ENCODE measurements around the gene C19orf81.
A peak's percentile ranks its signal among the peaks of the same experiment; 100 is the strongest.

Gene C19orf81

GRCh38 chr19:50629801-50630200 lies 19.4 kb upstream of the C19orf81 start:
- DNase-seq: no peak

- no peak for DNase-seq
These were observed 17.0 kb upstream of the C19orf81 start for GRCh38 chr19:50632151-50632835.

GRCh38 chr19:50633359-50633758 lies 15.9 kb upstream of the C19orf81 start:
- DNase-seq: no peak

- DNase-seq: no peak
These were observed 15.3 kb upstream of the C19orf81 start for GRCh38 chr19:50633973-50634372.

GRCh38 chr19:50636317-50637085 lies 12.7 kb upstream of the C19orf81 start:
- no peak for DNase-seq

GRCh38 chr19:50638600-50638999 lies 10.6 kb upstream of the C19orf81 start:
- DNase-seq: no peak

- DNase-seq: peak; percentile 61
These were observed 9.8 kb upstream of the C19orf81 start, which contains the start of gene SYT3 for GRCh38 chr19:50639121-50640112. SYT3 (minus strand) TSS chr19:50639881; CDS start chr19:50637411, 2,470 bp downstream.

GRCh38 chr19:50640368-50640767 lies 8.9 kb upstream of the C19orf81 start:
- DNase-seq: no peak

GRCh38 chr19:50644315-50644915 lies 4.8 kb upstream of the C19orf81 start:
- DNase-seq: no peak

GRCh38 chr19:50645107-50645506 lies 4.1 kb upstream of the C19orf81 start:
- no peak for DNase-seq

- no peak for DNase-seq
These were observed 3.0 kb upstream of the C19orf81 start for GRCh38 chr19:50646074-50646807.

- no peak for DNase-seq
These were observed 1.2 kb upstream of the C19orf81 start for GRCh38 chr19:50647879-50648615.

GRCh38 chr19:50648659-50649058 lies 586 bp upstream of the C19orf81 start:
- DNase-seq: no peak

GRCh38 chr19:50651174-50651573 lies 1.9 kb downstream of the C19orf81 start:
- no peak for DNase-seq

GRCh38 chr19:50652722-50653121 lies 3.5 kb downstream of the C19orf81 start:
- no peak for DNase-seq

- no peak for DNase-seq
These were observed 5.6 kb downstream of the C19orf81 start for GRCh38 chr19:50654882-50655281.

GRCh38 chr19:50657222-50657669 lies 8.0 kb downstream of the C19orf81 start:
- DNase-seq: no peak

- DNase-seq: peak; percentile 93
These were observed 8.6 kb downstream of the C19orf81 start for GRCh38 chr19:50657712-50658440.

- peak; percentile 82 for DNase-seq
These were observed 9.4 kb downstream of the C19orf81 start for GRCh38 chr19:50658441-50659317.

Measured in stimulated activated CD4-positive, alpha-beta T cell treated with anti-CD3 and anti-CD28 coated beads, Interleukin-15, amount 100 ng/mL, for 24 hours (primary cell).